Thoracic aorta (tissue), 2 donors: ENCODE results near the gene BPHL. TPM values are rescaled to one million over a fixed set of nuclear protein-coding genes. Genes with fewer than 3 reads are reported as not detected.

Experiments
- ATAC-seq: fragments of 150-250 bp; one replicate; pipeline ENCODE4 v1.8.0; 2017; ENCODE audit warnings: low read depth; ENCODE audit not compliant: insufficient number of reproducible peaks, low FRiP score
- DNase-seq: peaks from one replicate; pipeline ENCODE4 v3.0.0-alpha.2; 2020; ENCODE audit warnings: low spot score
- H3K27ac ChIP-seq, 2 donors: fragments of 200-600 bp; sonication (generic); 1 replicate in 1 of 2; 2 replicates in 1 of 2; pipeline ENCODE4 v1.5.1; 2016; ENCODE audit warnings: mild to moderate bottlenecking in 2 of 2, moderate library complexity in 2 of 2
- H3K27me3 ChIP-seq: fragments of 200-600 bp; sonication (generic); replicated peaks from 2 replicates; pipeline ENCODE4 v1.6.0; 2016; ENCODE audit warnings: mild to moderate bottlenecking; ENCODE audit not compliant: insufficient read depth
- H3K36me3 ChIP-seq: fragments of 200-600 bp; sonication (generic); one replicate; pipeline ENCODE4 v1.5.1; 2016
- H3K4me1 ChIP-seq, 2 donors: fragments of 200-600 bp; sonication (generic); 1 replicate in 1 of 2; 2 replicates in 1 of 2; pipeline versions ENCODE4 v1.5.1 to v1.6.0; 2016; ENCODE audit warnings: low read depth in 2 of 2, mild to moderate bottlenecking in 1 of 2; ENCODE audit not compliant: control insufficient read depth in 1 of 2
- H3K4me3 ChIP-seq: fragments of 200-600 bp; sonication (generic); 2 replicates; pipeline ENCODE4 v1.5.1; 2016; ENCODE audit warnings: mild to moderate bottlenecking
- H3K9me3 ChIP-seq: fragments of 200-600 bp; sonication (generic); 2 replicates; pipeline ENCODE4 v1.5.1; 2016
- total RNA-seq, 2 donors: library from RNA; depleted of rRNA; stranded (reverse); fragments of >200 nt; gene quantifications; one replicate each; pipeline versions ENCODE4 v1.1.0 to v1.2.3, GENCODE V29; 2016
- TF ChIP-seq, protein P1 (sequence below): fragments of 200-600 bp; sonication (generic); IDR thresholded peaks from one replicate; pipeline ENCODE4 v1.5.1; 2019; ENCODE audit warnings: antibody characterized with exemption

The BPHL gene
- 1 to 10 TPM; 3.8 to 4.2 TPM for total RNA-seq

DNA sequence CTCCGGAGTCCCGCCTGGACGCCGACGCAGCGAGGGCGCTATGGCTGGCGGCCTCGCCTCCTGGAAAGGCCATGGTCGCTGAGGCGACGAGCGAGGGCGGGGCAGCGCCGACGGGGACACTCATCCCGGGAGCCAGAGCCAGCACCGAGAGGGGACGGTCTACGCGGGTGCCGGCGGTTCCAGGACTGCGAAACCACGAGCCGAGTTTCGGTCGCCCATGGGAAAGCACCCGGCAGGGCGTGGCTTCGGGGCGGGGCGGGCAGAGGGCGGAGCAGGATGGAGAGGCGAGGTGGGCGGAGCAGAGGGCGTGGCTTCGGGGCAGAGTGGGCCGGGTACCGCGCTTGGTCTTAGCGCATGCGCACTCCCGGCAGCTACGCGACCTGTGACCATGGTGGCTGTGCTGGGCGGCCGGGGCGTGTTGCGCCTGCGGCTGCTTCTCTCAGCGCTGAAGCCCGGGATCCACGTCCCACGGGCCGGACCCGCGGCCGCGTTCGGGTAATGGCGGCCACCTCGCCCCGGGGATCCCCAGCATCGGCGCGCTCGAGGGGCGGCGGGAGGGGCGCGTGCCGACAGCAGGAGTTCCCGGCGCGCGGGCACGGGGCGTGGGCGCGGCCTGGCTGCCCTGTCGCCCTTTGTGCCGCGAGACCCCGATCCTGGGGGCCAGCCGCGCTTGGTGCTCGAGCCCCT lies at the start of gene BPHL:
BPHL (plus strand) TSS at position 359 of the 687 bp plus-strand sequence; CDS start at position 389, 30 bp downstream.
- DNase-seq: peak; percentile 91
- peaks cover 14% of the 10 kb centered on the region for H3K36me3 ChIP-seq
- H3K27ac ChIP-seq: peak within 1 kb of the TSS; percentile 89 to 90
- H3K4me3 ChIP-seq: peak within 1 kb of the TSS; percentile 86
- H3K27me3 ChIP-seq: no peaks in the 10 kb centered on the region
- no peaks in the 10 kb centered on the region for H3K9me3 ChIP-seq
- TF ChIP-seq, protein P1, sequence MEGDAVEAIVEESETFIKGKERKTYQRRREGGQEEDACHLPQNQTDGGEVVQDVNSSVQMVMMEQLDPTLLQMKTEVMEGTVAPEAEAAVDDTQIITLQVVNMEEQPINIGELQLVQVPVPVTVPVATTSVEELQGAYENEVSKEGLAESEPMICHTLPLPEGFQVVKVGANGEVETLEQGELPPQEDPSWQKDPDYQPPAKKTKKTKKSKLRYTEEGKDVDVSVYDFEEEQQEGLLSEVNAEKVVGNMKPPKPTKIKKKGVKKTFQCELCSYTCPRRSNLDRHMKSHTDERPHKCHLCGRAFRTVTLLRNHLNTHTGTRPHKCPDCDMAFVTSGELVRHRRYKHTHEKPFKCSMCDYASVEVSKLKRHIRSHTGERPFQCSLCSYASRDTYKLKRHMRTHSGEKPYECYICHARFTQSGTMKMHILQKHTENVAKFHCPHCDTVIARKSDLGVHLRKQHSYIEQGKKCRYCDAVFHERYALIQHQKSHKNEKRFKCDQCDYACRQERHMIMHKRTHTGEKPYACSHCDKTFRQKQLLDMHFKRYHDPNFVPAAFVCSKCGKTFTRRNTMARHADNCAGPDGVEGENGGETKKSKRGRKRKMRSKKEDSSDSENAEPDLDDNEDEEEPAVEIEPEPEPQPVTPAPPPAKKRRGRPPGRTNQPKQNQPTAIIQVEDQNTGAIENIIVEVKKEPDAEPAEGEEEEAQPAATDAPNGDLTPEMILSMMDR: no peak
- peaks cover 0 to 18% of the 10 kb centered on the region in 2 donors for H3K4me1 ChIP-seq
- ATAC-seq: peak; percentile 95

DNA sequence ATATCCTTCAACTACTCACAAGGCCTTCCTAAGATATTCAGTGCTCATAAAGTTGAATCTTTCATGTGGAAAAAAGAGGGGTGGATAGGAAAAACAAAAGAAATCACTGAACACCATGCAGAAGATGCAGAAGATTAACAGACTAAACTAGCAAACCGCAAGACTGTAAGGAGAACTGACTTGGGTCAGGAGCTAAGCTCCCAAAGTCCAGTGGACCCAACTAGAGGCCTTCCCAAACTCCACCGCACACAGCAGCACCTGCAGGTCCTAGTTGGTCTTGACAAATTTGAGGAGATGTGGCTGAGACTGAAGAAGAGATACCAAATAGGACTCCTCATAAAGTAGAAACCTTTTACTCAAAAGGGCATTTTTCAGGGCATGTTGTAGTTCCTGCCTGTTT lies 46.9 kb upstream of the BPHL start:
- no peak for ATAC-seq
- Histone ChIP-seq H3K27me3 (no peaks in the 10 kb centered on the region), H3K4me1 (peaks cover 31 to 53% of the 10 kb centered on the region in 2 donors)

DNA sequence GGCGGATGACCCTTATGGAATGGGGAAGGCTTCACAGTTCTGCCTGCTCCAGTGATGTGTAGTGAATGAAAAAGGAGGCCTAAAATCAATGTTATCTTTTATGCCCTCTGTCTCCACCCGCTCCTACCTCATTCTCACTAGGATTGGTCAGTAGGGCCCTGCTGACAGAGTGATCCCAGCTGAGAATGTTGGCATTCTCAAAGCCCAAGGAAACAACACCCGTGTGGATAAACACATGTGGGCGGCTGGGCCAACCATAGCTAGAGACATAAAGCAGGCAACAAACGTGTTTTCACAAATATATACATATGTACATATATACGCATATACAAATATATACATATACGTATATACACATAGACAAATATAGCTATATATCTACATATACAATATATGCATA lies 45.7 kb upstream of the BPHL start:
- ATAC-seq (no peak), DNase-seq (no peak)
- Histone ChIP-seq H3K4me3 (no peak overlapping the region), H3K27me3 (no peaks in the 10 kb centered on the region), H3K36me3 (peaks cover 19% of the 10 kb centered on the region), H3K9me3 (no peaks in the 10 kb centered on the region), H3K27ac (no peak overlapping the region), H3K4me1 (peaks cover 26 to 44% of the 10 kb centered on the region in 2 donors)
- TF ChIP-seq, protein P1: no peak

More for the DNA sequence above, 46.9 kb upstream of the BPHL start:
- Histone ChIP-seq H3K36me3 (peaks cover 9% of the 10 kb centered on the region), H3K27ac (no peak overlapping the region), H3K9me3 (no peaks in the 10 kb centered on the region), H3K4me3 (no peak overlapping the region)
- no peak for DNase-seq
- TF ChIP-seq, protein P1: no peak

DNA sequence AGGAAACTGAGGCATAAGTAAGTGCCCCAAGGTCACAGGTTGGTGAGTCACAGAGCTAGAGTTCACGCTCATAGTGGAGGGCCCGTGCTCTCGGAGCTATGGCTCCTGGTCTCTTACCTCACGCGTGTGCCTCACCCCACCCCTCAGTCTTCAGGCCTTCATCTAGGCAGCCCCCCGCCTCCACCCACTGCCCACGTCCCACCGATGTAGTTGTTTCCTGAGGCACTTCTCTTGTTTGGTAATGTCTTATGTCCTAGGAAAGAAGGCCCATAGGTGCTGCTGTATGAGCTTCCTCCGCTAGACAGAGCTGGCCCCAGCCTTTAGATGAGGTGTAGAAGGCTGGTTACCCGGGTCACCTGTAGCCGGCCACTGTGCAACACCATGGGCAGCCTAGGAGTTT lies 45.1 kb upstream of the BPHL start:
- Histone ChIP-seq H3K36me3 (peaks cover 25% of the 10 kb centered on the region), H3K9me3 (no peaks in the 10 kb centered on the region), H3K27ac (no peak overlapping the region), H3K4me1 (peaks cover 25 to 44% of the 10 kb centered on the region in 2 donors), H3K27me3 (no peaks in the 10 kb centered on the region), H3K4me3 (no peak overlapping the region)
- ATAC-seq (no peak), DNase-seq (no peak)
- TF ChIP-seq, protein P1: no peak

DNA sequence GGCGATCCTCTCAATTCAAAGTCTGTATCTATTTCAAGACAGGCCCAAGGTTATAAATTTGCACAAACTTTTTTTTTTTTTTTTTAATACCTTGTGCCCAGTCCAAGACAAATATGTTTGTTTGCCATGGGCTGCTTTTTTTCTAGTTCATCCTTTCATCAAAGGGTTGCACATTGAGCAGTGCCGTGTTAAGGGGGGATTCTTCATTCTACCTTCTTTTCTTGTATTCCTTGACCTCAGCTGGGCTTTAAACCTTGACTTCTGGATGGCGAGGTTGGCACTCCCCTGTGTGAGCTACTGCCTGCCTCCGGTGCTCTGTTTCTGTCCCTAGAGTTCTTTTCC lies 42.8 kb upstream of the BPHL start:
- H3K27ac ChIP-seq: no peak overlapping the region
- TF ChIP-seq, protein P1: no peak
- H3K4me1 ChIP-seq: peaks cover 12 to 27% of the 10 kb centered on the region in 2 donors
- H3K27me3 ChIP-seq: no peaks in the 10 kb centered on the region
- peaks cover 34% of the 10 kb centered on the region for H3K36me3 ChIP-seq
- H3K4me3 ChIP-seq: no peak overlapping the region
- no peaks in the 10 kb centered on the region for H3K9me3 ChIP-seq
- no peak for ATAC-seq
- no peak for DNase-seq
